ENCODE data around the gene TUT7.

TUT7 gene

GRCh38 chr9:86280580-86280979 lies 73.6 kb downstream of the TUT7 start:
- peak overlapping the region; percentile 65; the same call in 1 of the 2 replicates for H3K4me3 ChIP-seq (ENCODE audit: low read depth, low read length)
- DNase-seq (ENCODE audit: low read depth), result no peak
- TF ChIP-seq, protein P1, sequence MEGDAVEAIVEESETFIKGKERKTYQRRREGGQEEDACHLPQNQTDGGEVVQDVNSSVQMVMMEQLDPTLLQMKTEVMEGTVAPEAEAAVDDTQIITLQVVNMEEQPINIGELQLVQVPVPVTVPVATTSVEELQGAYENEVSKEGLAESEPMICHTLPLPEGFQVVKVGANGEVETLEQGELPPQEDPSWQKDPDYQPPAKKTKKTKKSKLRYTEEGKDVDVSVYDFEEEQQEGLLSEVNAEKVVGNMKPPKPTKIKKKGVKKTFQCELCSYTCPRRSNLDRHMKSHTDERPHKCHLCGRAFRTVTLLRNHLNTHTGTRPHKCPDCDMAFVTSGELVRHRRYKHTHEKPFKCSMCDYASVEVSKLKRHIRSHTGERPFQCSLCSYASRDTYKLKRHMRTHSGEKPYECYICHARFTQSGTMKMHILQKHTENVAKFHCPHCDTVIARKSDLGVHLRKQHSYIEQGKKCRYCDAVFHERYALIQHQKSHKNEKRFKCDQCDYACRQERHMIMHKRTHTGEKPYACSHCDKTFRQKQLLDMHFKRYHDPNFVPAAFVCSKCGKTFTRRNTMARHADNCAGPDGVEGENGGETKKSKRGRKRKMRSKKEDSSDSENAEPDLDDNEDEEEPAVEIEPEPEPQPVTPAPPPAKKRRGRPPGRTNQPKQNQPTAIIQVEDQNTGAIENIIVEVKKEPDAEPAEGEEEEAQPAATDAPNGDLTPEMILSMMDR (IDR thresholded peaks at IDR 0.05; ENCODE audit: insufficient read depth, low read depth, low read length, missing control alignments), result no peak

DNA sequence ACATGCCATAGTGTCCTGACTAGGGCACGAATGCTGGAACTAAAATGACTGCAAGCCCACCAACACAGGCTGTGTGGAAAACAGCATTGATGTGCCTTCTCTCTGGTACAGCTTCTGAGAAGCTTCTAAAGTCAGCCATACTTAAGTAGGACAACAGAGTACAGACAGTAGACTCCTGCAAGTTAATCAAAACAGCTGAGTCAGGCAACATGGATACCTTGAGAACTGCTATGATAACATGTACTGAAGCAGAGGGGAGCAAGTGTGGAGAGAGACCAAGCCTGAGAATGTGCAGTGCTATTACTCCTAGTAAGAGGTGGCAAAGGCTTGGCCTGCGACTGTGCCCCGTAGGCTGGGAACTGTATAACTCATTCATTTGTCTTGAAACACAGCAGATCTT lies 74.4 kb downstream of the TUT7 start:
- no peak overlapping the region for H3K4me3 ChIP-seq (ENCODE audit: low read depth, low read length)
- TF ChIP-seq, protein P1 (IDR thresholded peaks at IDR 0.05; ENCODE audit: insufficient read depth, low read depth, low read length, missing control alignments), result no peak
- DNase-seq (ENCODE audit: low read depth), result no peak

DNA sequence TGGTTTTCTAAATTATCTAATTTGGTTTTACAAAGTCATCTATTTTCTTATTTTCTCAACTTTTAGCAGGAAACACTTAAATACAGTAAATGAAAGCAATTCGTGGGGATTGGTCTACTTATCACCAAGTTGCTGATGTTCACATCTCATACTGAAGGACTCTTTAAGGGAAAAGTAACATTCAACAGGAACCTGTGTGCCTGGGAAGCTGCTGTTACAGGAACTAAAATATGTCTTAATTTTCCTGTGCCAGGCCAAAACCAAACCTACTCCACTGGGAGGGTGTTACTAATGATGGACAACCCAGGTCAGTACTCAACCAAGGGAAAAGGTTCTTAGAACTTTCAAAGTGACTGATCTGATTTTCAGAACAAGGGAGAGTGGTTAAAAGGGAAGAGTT lies 77.1 kb downstream of the TUT7 start:
- no peak for DNase-seq (ENCODE audit: low read depth)
- no peak overlapping the region for H3K4me3 ChIP-seq (ENCODE audit: low read depth, low read length)
- TF ChIP-seq, protein P1 (IDR thresholded peaks at IDR 0.05; ENCODE audit: insufficient read depth, low read depth, low read length, missing control alignments), result no peak

- no peak for DNase-seq (ENCODE audit: low read depth)
- TF ChIP-seq, protein P1 (IDR thresholded peaks at IDR 0.05; ENCODE audit: insufficient read depth, low read depth, low read length, missing control alignments), result no peak
- H3K4me3 ChIP-seq (ENCODE audit: low read depth, low read length), result no peak overlapping the region
Observed at GRCh38 chr9:86275962-86276361, 78.2 kb downstream of the TUT7 start.

DNA sequence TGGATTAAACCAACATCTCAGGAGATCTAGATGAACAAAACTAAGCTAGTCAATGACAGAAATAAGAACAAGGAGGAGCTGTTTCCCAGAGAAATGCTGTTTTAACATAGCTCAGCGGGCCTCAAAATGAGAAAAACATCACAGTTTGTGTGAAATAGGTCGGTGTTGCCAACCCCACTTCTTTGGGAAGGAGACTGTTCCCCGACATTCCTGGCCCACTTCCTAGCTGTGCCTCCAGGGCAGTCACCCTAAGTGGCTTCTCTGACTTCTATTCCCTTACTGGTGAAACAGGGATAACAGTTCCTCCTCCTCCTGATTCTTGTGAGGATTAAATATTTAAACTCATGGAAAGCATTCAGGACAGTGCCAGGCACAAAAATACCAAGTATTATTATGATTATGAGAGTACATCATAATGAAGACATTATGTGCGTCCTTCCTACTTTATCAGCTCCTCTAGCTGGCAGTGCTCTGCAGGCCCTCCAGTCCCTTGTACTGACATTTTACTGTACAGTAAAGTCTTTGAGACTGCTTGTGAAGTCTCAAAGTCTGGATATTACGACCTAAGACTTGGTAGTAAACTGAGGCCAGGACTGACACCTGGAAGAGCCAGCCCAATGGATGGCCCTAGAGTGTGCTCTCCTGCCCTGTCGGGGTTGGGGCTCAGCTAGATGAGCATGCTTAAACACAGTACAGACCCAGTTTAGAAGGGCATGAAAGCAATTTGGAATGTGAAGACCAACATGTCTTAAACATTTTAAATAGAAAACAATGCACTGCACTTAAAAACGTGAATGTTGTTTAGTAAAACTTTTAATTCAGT lies 79.2 kb downstream of the TUT7 start:
- no peak overlapping the region for H3K4me3 ChIP-seq (ENCODE audit: low read depth, low read length)
- DNase-seq (ENCODE audit: low read depth), result no peak
- TF ChIP-seq, protein P1 (IDR thresholded peaks at IDR 0.05; ENCODE audit: insufficient read depth, low read depth, low read length, missing control alignments), result no peak

- H3K4me3 ChIP-seq (ENCODE audit: low read depth, low read length), result no peak overlapping the region
- TF ChIP-seq, protein P1 (IDR thresholded peaks at IDR 0.05; ENCODE audit: insufficient read depth, low read depth, low read length, missing control alignments), result no peak
- no peak for DNase-seq (ENCODE audit: low read depth)
Observed at GRCh38 chr9:86272221-86272620, 82.0 kb downstream of the TUT7 start.

GRCh38 chr9:86263876-86264275 lies 90.3 kb downstream of the TUT7 start:
- H3K4me3 ChIP-seq (ENCODE audit: low read depth, low read length), result no peak overlapping the region
- TF ChIP-seq, protein P1 (IDR thresholded peaks at IDR 0.05; ENCODE audit: insufficient read depth, low read depth, low read length, missing control alignments), result no peak
- no peak for DNase-seq (ENCODE audit: low read depth)

All from GM12865 (cell line).